HEK293T (cell line): ENCODE data around the gene FAM193A.

ENCODE experiments used
- ARNT ChIP-seq: fragments of 450-650 bp; IDR thresholded peaks from 2 replicates; pipeline ENCODE4 v1.6.1; 2017; ENCODE audit warnings: mild to moderate bottlenecking
- BHLHE40 ChIP-seq: fragments of 450-650 bp; IDR thresholded peaks from 2 replicates; pipeline ENCODE4 v1.6.1; 2016; ENCODE audit warnings: mild to moderate bottlenecking, moderate library complexity, borderline replicate concordance
- CTBP1 ChIP-seq: fragments of 450-650 bp; IDR thresholded peaks from 2 replicates; pipeline ENCODE4 v1.6.1; 2016; ENCODE audit warnings: borderline replicate concordance
- ELF4 ChIP-seq: fragments of 450-650 bp; IDR thresholded peaks from 2 replicates; pipeline ENCODE4 v1.6.1; 2017; ENCODE audit warnings: antibody characterized with exemption
- FOXA1 ChIP-seq: fragments of 450-650 bp; IDR thresholded peaks from 2 replicates; pipeline ENCODE4 v1.6.1; 2016; ENCODE audit warnings: mild to moderate bottlenecking
- FOXM1 ChIP-seq: fragments of 450-650 bp; IDR thresholded peaks from 2 replicates; pipeline ENCODE4 v1.6.1; 2017; ENCODE audit warnings: mild to moderate bottlenecking, borderline replicate concordance
- HDGF ChIP-seq: fragments of 450-650 bp; IDR thresholded peaks from 2 replicates; pipeline ENCODE4 v1.6.1; 2017; ENCODE audit warnings: antibody characterized with exemption, borderline replicate concordance
- L3MBTL2 ChIP-seq: fragments of 450-650 bp; conservative IDR thresholded peaks from 2 replicates; pipeline ENCODE4 v1.6.1; 2016; ENCODE audit warnings: mild to moderate bottlenecking
- LEF1 ChIP-seq: fragments of 450-650 bp; IDR thresholded peaks from 2 replicates; pipeline ENCODE4 v1.6.1; 2017; ENCODE audit warnings: mild to moderate bottlenecking, borderline replicate concordance
- NFRKB ChIP-seq: fragments of 450-650 bp; IDR thresholded peaks from 2 replicates; pipeline ENCODE4 v1.6.1; 2016; ENCODE audit warnings: mild to moderate bottlenecking, moderate library complexity
- SP1 ChIP-seq: fragments of 450-650 bp; IDR thresholded peaks from 2 replicates; pipeline ENCODE4 v1.6.1; 2017
- SUZ12 ChIP-seq: fragments of 450-650 bp; IDR thresholded peaks from 2 replicates; pipeline ENCODE4 v1.6.1; 2016; ENCODE audit warnings: mild to moderate bottlenecking
- TARDBP ChIP-seq: fragments of 450-650 bp; IDR thresholded peaks from 2 replicates; pipeline ENCODE4 v1.6.1; 2016

GRCh38 chr4:2660596-2661211, 124.3 kb downstream of the FAM193A start:
- TF ChIP-seq BHLHE40: no peak
- no peak for TF ChIP-seq SP1
- TF ChIP-seq FOXM1: no peak
- no peak for TF ChIP-seq ELF4
- no peak for TF ChIP-seq SUZ12
- TF ChIP-seq ARNT: no peak
- TF ChIP-seq L3MBTL2: no peak
- no peak for TF ChIP-seq FOXA1
- no peak for TF ChIP-seq TARDBP
- no peak for TF ChIP-seq HDGF
- no peak for TF ChIP-seq CTBP1
- no peak for TF ChIP-seq NFRKB
- TF ChIP-seq LEF1: no peak
